GM08714 (cell line): ENCODE measurements around the gene CAPN7.
A peak's percentile ranks its signal among the peaks of the same experiment; 100 is the strongest.
"Not testable (repeated sequence)": the region's sequence is repeated elsewhere in the genome, so short reads cannot be mapped to it uniquely, and the experiment has no call there.

Experiments used
- H3K4me3 ChIP-seq: fragments of 200-500 bp; sonication (Bioruptor generic); 2 replicates; pipeline ENCODE4 v1.5.1; 2014; ENCODE audit warnings: mild to moderate bottlenecking, low read length, inconsistent platforms
- ZNF274 ChIP-seq: IDR thresholded peaks from 2 replicates; pipeline ENCODE4 v1.6.1; 2012; ENCODE audit warnings: mild to moderate bottlenecking, low read depth, low read length

CAPN7 gene

GRCh38 chr3:15205934-15206661 lies at the start of gene CAPN7:
CAPN7 (plus strand) TSS chr3:15206246; CDS start chr3:15206496, 250 bp downstream.
- peak within 1 kb of the TSS; percentile 97 for H3K4me3 ChIP-seq
- no peak for TF ChIP-seq ZNF274

- no peak overlapping the region for H3K4me3 ChIP-seq
- TF ChIP-seq ZNF274 = no peak
These were observed 48.6 kb upstream of the CAPN7 start for GRCh38 chr3:15157441-15157840.

DNA sequence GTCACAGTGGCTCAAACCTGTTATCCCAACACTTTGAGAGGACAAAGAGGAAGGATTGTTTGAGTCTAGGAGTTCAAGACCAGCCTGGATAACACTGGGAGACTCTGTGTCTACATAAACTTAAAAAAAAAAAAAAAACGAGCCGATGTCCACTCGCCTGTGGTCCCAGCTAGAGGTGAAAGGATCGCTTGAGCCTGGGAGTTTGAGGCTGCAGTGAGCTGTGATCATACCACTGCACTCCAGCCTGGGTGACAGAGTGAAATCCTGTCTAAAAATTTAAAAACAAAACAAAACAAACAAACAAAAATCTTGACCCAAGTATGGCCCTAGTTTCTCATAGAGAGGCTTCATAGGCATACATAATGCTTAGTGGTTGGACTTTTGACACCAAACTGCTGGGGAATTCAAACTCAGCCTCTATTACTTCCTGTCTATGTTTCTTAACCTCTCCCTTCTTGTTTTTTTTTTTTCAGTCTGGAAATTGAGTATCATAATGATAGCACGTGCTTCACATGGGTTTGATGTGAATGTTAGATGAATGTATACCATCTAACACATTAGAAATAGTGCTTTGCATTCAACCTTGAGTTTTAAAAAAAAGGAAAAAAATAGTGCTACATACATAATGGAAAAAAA lies 46.4 kb upstream of the CAPN7 start:
- TF ChIP-seq ZNF274 = no peak
- H3K4me3 ChIP-seq = no peak overlapping the region

DNA sequence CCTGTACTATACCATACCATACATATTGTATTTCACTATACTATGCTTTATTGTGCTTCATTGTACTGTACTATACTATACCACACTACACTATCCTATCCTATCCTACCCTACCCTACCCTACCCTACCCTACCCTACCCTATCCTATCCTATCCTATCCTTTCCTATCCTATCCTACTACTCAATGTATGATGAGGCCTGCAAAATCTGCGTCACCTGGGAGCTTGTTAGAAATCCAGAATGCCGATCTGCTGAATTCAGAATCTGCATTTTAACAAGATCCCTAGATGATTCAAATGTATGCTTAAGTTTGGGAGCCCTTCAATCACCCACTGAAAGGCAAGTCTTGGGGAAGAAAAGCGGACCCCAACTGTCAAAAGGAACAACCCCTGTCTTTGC lies 45.4 kb upstream of the CAPN7 start:
- TF ChIP-seq ZNF274 = no peak

DNA sequence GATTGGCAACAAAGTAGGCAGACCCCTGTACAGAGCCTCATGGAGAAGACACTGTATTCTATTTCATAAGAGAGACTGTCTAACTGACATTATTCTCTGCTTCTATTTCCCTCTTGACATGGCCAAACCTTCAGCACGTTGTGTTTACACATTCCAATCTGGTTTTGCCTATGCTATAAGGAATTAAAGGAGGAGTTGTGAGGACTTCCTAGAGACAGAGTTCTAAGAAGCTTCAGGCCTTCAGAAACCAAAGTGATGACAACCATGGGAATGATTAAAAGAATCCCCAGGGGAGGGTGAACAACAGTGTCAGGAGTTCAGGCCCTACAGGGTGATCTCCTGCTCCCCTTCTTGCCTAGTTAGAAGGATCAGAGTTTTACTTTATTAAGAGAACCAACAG lies 44.9 kb upstream of the CAPN7 start:
- TF ChIP-seq ZNF274 = no peak

More for the DNA sequence above, 45.4 kb upstream of the CAPN7 start:
- H3K4me3 ChIP-seq = no peak overlapping the region

DNA sequence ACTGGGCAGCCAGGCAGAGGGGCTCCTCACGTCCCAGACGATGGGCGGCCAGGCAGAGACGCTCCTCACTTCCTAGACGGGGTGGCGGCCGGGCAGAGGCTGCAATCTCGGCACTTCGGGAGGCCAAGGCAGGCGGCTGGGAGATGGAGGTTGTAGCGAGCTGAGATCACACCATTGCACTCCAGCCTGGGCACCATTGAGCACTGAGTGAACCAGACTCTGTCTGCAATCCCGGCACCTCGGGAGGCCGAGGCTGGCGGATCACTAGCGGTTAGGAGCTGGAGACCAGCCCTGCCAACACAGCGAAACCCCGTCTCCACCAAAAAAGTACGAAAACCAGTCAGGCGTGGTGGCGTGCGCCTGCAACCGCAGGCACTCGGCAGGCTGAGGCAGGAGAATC lies 42.4 kb upstream of the CAPN7 start:
- not testable (repeated sequence) for H3K4me3 ChIP-seq

More for the DNA sequence above, 44.9 kb upstream of the CAPN7 start:
- H3K4me3 ChIP-seq = no peak overlapping the region

DNA sequence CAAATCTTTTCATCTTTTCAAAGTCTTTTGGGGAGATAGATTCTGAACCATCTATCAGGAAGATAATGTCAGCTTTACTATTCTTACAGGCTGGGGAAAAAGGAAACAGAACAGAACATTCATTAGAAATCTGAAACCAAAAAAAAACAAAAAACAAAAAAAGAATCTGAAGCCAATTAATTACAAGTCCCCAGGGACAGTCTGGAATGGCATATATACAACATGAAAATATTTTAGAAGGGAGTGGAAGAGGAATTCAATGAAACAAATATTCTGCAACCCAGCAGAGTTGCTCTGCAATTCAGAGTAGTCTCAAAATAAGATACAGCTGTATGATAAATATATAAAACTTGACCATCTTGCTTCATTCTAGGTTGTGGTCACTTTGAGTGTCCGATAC lies 41.7 kb upstream of the CAPN7 start:
- TF ChIP-seq ZNF274 = no peak
- H3K4me3 ChIP-seq = no peak overlapping the region

DNA sequence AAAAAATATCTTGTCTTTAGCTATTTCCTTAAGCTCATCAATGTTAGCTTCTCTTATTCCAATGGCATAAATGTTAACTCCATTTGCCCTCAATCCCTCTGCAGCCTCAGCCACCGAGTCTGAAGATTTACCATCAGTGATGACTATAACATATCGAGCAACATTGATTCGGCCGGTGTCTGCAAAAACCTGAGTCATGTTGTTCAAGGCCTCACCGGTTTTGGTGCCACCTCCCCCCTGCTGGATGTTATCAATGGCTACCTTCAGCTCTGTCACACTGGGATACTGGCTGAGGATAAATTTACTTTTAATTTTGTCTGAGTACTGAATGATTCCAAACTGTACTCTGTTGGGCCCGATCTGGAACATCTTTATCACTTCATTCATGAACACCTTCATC lies 41.0 kb upstream of the CAPN7 start:
- no peak for TF ChIP-seq ZNF274
- H3K4me3 ChIP-seq = no peak overlapping the region

GRCh38 chr3:15166391-15166790 lies 39.7 kb upstream of the CAPN7 start:
- not testable (repeated sequence) for H3K4me3 ChIP-seq

DNA sequence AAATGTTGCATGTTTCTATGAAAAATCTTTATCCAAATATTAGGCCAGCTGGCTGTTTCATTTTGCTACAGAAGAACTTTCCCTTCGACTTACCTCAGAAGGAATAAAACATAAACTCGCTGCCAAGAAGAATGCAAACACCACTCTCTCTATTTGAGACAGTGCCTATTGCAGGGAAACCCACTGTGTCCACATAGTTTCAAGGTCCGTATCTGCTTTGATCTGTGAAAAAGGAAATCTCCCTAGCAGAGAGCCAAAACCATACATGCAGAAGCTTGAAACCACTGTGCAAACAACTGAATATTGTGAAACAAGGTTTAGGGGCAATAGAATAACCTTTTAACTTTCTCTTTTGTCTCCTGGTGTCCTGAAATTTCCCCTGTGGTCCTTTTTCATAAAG lies 35.0 kb upstream of the CAPN7 start:
- TF ChIP-seq ZNF274 = no peak
- H3K4me3 ChIP-seq = no peak overlapping the region

- H3K4me3 ChIP-seq = no peak overlapping the region
- no peak for TF ChIP-seq ZNF274
These were observed 33.2 kb upstream of the CAPN7 start for GRCh38 chr3:15172806-15173205.

- TF ChIP-seq ZNF274 = no peak
- no peak overlapping the region for H3K4me3 ChIP-seq
These were observed 31.1 kb upstream of the CAPN7 start for GRCh38 chr3:15174953-15175352.

DNA sequence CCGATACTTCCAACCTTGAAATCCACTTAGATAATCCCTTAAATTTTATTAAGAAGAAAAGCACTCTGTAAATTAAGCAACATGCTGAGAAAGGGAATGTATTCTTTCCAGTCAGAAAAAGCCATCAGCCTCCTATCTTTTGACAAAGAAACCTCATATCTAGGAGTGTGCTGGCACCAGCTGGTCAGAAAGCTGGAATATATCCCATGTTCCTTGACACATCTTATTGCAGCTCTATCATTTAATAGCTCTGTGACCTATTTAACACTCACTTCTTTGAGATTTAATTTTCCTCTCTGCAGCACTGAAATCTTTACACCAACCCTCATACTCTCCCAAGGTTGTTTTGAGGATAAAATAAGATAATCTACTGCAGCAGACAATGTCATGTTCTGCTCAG lies 30.4 kb upstream of the CAPN7 start:
- TF ChIP-seq ZNF274 = no peak
- H3K4me3 ChIP-seq = no peak overlapping the region

- TF ChIP-seq ZNF274 = no peak
- peak overlapping the region; percentile 2; the same call in 1 of the 2 replicates for H3K4me3 ChIP-seq
These were observed 25.9 kb upstream of the CAPN7 start for GRCh38 chr3:15180042-15180611.

GRCh38 chr3:15181511-15181910 lies 24.5 kb upstream of the CAPN7 start:
- H3K4me3 ChIP-seq = no peak overlapping the region
- TF ChIP-seq ZNF274 = no peak
